Activated CD8-positive, alpha-beta T cell treated with anti-CD3 and anti-CD28 coated beads for 36 hours (primary cell): Measurements from ENCODE around the gene SANBR. TPM values are rescaled to one million over a fixed set of nuclear protein-coding genes. Genes with fewer than 3 reads are reported as not detected.

Experiments
- ATAC-seq: fragments of 200-7000 bp; cut with Tn5 transposase; one replicate; pipeline ENCODE4 v1.10.0; 2021; ENCODE audit warnings: mild to moderate bottlenecking, moderate library complexity
- CTCF ChIA-PET: fragments of 350-600 bp; sonication (Branson Sonifier 250); formaldehyde crosslinking; loops from one replicate; lab custom pipeline; 2021; ENCODE audit warnings: antibody characterized with exemption; lab: Charles Lee
- POLR2A ChIA-PET: fragments of 350-600 bp; sonication (Branson Sonifier 250); formaldehyde crosslinking; loops from one replicate; lab custom pipeline; 2021; ENCODE audit warnings: antibody characterized with exemption; lab: Charles Lee
- DNase-seq: peaks from one replicate; pipeline ENCODE4 v3.0.0-alpha.2; 2020
- H3K27ac Mint-ChIP-seq: one replicate; pipeline ENCODE4 v1.8.0; 2021; ENCODE audit warnings: mild to moderate bottlenecking, mixed read lengths
- H3K27me3 Mint-ChIP-seq: one replicate; pipeline ENCODE4 v1.8.0; 2021; ENCODE audit warnings: mixed read lengths
- H3K36me3 Mint-ChIP-seq: one replicate; pipeline ENCODE4 v1.8.0; 2021; ENCODE audit warnings: low read depth, mixed read lengths
- H3K4me1 Mint-ChIP-seq: one replicate; pipeline ENCODE4 v1.8.0; 2021; ENCODE audit warnings: low read depth, mixed read lengths
- H3K4me3 Mint-ChIP-seq: one replicate; pipeline ENCODE4 v1.8.0; 2021; ENCODE audit warnings: mild to moderate bottlenecking, moderate library complexity, mixed read lengths
- H3K9me3 Mint-ChIP-seq: one replicate; pipeline ENCODE4 v1.8.0; 2021; ENCODE audit warnings: mixed read lengths
- intact Hi-C: fragments of 100-400 bp; cut with micrococcal nuclease; formaldehyde crosslinking; loops from one replicate; pipeline ENCODE4 v1.10.0; 2022
- total RNA-seq, 2 experiments: library from RNA; stranded (reverse); gene quantifications; one replicate each; pipeline ENCODE4 v1.2.3, GENCODE V29; 2021
- TF ChIP-seq, protein P1 (sequence below): fragments of 200-600 bp; IDR thresholded peaks from one replicate; pipeline ENCODE4 v1.8.0; 2022; ENCODE audit warnings: antibody characterized with exemption, mild to moderate bottlenecking

SANBR gene
- 1 to 10 TPM in 1 of 2 experiments, under 1 TPM in 1; 0.97 to 1.3 TPM for total RNA-seq

DNA sequence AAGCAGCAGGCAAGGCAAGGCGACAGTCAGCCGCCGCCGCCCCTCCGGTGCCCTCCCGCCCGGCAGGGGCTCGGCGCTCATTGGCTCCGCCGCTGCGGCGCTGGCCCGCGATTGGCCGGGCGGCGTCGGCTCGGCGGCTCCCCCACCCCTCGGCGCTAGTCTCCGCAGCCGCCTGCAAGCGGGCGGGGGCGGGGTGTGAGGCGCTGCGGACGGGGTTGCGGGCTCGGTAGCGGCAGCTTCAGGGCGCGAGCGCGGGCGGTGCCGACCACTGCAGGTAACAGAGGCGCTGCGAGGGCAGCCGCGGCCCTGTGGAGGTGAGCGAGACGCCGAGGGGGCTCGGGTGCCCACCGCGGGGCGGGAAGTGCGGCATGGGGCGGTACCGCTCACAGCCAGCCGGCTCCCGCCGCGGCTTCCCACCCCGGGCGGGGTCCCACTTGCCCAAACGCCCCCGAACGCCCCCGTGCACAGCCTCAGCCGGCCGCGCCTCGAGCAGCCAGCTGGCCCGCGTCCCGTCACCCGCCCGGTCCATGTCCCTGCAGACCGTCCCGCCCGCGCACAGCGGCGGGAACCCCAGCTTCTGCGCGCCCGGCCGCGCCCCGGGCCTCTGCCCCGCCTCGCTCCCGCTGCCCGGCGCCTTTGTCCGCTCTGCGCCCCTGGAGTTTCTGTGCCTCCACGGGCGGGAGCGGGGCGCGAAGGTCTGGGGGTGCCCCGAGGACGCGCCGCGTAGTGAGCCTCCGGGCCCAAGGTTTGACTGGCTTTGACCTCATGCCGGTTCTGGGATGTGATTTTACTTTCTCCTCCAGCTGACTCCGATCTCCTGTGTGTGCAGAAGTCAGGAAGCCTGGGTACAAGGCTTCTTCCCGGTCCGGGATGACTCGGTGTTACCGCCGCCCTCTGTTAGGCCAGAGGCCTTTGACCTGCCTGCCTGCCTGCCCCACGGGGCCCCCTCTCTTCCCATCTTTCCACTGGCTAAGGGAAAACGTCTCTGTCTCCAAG is at the start of gene SANBR:
Gene SANBR (plus strand): TSS at position 158 of the 996 bp plus-strand sequence. CDS start 4,480 bp downstream, outside the sequence.
- Mint-ChIP-seq H3K36me3 (no peaks in the 10 kb centered on the region), H3K9me3 (no peaks in the 10 kb centered on the region), H3K4me1 (peaks cover 7% of the 10 kb centered on the region), H3K27me3 (no peaks in the 10 kb centered on the region), H3K27ac (peak within 1 kb of the TSS; percentile 55), H3K4me3 (peak within 1 kb of the TSS; percentile 85)
- TF ChIP-seq, protein P1, sequence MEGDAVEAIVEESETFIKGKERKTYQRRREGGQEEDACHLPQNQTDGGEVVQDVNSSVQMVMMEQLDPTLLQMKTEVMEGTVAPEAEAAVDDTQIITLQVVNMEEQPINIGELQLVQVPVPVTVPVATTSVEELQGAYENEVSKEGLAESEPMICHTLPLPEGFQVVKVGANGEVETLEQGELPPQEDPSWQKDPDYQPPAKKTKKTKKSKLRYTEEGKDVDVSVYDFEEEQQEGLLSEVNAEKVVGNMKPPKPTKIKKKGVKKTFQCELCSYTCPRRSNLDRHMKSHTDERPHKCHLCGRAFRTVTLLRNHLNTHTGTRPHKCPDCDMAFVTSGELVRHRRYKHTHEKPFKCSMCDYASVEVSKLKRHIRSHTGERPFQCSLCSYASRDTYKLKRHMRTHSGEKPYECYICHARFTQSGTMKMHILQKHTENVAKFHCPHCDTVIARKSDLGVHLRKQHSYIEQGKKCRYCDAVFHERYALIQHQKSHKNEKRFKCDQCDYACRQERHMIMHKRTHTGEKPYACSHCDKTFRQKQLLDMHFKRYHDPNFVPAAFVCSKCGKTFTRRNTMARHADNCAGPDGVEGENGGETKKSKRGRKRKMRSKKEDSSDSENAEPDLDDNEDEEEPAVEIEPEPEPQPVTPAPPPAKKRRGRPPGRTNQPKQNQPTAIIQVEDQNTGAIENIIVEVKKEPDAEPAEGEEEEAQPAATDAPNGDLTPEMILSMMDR: no peak
- peak; percentile 81 for DNase-seq
- CTCF ChIA-PET: interaction anchor here (0.6 to 1.4 kb wide), 3 partner anchors 10 to 110 kb away, joined by 3 to 4 read pairs (median 4); no protein-coding TSS in a partner anchor
- POLR2A ChIA-PET: interaction anchor here (0.8 to 1.4 kb wide), 4 partner anchors 48 to 260 kb away, joined by 3 to 4 read pairs (median 4); partner anchors contain the start of genes PEX13 and PUS10
- peak; percentile 99 for ATAC-seq
- intact Hi-C loops: no loop called here

DNA sequence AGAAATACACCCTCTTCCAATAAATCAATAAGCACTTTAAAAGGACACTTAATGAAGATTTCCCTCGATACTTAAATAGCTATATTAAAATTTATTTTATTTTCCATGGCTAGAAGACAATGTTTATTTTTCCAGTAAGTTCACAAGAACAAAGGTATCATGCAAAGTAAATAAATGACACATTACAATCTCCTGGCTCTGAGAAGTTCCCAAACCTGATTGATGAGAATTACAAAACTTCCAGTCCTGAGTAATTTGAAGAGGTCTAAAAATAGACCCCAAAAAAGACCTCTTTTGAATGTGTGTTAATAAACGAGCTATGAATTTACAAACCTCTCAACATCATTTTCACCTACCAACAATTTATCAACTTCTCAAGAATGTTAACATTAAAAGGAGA is 49.7 kb upstream of the SANBR start:
- Mint-ChIP-seq H3K27me3 (no peaks in the 10 kb centered on the region), H3K36me3 (peaks cover 3% of the 10 kb centered on the region), H3K9me3 (no peaks in the 10 kb centered on the region), H3K4me1 (peaks cover 40% of the 10 kb centered on the region), H3K4me3 (peak overlapping the region; percentile 97), H3K27ac (no peak overlapping the region)
- intact Hi-C loops: no loop called here
- CTCF ChIA-PET: interaction anchor here (1.1 kb wide), 1 partner anchor 18 kb away, joined by 4 read pairs; no protein-coding TSS in a partner anchor
- TF ChIP-seq, protein P1: no peak
- no peak for DNase-seq
- POLR2A ChIA-PET: interaction anchor here (0.6 to 1.2 kb wide), 3 partner anchors 10 to 22 kb away, joined by 3 read pairs; no protein-coding TSS in a partner anchor
- no peak for ATAC-seq

DNA sequence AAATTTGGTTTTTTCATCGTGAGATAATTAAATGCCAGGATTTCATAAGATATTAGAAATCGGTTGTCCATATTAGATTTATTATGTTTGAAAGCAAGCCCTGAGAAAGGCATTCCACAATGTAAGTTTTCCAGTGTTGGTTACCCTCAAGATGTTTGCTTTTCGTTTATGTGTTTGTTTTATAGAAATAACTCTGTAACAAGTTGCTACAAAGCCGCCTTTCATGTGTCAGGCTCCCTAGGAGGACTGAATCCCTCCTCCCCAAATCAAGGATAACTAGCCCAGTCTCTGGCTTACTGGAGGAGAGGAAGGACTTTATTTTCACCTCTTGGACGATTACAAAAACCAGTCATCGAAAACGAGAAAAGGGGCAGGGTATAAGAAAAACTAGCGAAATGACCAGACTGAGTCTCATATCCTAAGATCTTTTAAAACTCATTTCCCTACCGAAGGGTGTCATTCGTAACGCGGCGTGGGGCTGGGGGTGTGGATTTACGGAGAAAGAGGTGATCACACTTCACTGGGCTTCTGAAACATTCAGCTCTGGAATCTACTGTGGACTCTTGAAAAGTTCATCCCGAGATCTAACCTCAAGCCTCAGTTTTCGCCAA is 49.2 kb upstream of the SANBR start:
- H3K4me1 Mint-ChIP-seq: peaks cover 42% of the 10 kb centered on the region
- CTCF ChIA-PET: interaction anchor here (0.9 to 1.4 kb wide), 3 partner anchors 10 to 18 kb away, joined by 4 to 5 read pairs (median 5); no protein-coding TSS in a partner anchor
- TF ChIP-seq, protein P1: no peak
- H3K27ac Mint-ChIP-seq: peak overlapping the region; percentile 98
- DNase-seq (peak; percentile 68), ATAC-seq (peak; percentile 25)
- POLR2A ChIA-PET: interaction anchor here (0.6 to 2.1 kb wide), 12 partner anchors 9 to 348 kb away, joined by 3 to 10 read pairs (median 3); partner anchors contain the start of genes REL and SANBR
- intact Hi-C loops: no loop called here
- H3K27me3 Mint-ChIP-seq: no peaks in the 10 kb centered on the region
- H3K36me3 Mint-ChIP-seq: peaks cover 6% of the 10 kb centered on the region
- H3K9me3 Mint-ChIP-seq: no peaks in the 10 kb centered on the region
- peak overlapping the region; percentile 97 for H3K4me3 Mint-ChIP-seq

- TF ChIP-seq, protein P1: no peak
- CTCF ChIA-PET: interaction anchor here (0.9 to 1.4 kb wide), 2 partner anchors 11 to 18 kb away, joined by 5 read pairs; no protein-coding TSS in a partner anchor
Observed at GRCh38 chr2:61017003-61017555, 48.6 kb upstream of the SANBR start.

More at GRCh38 chr2:61017003-61017555, 48.6 kb upstream of the SANBR start:
- peak; percentile 80 for DNase-seq
- no peaks in the 10 kb centered on the region for H3K27me3 Mint-ChIP-seq
- intact Hi-C loops: no loop called here
- POLR2A ChIA-PET: interaction anchor here (0.7 to 2.1 kb wide), 11 partner anchors 11 to 347 kb away, joined by 3 to 10 read pairs (median 3); partner anchors contain the start of genes REL and SANBR
- H3K4me1 Mint-ChIP-seq: peaks cover 42% of the 10 kb centered on the region
- H3K9me3 Mint-ChIP-seq: peaks cover 2% of the 10 kb centered on the region
- peaks cover 12% of the 10 kb centered on the region for H3K36me3 Mint-ChIP-seq
- H3K27ac Mint-ChIP-seq: peak overlapping the region; percentile 98
- H3K4me3 Mint-ChIP-seq: peak overlapping the region; percentile 97
- peak; percentile 77 for ATAC-seq
